Mucosa of descending colon (tissue), 3 donors: ENCODE measurements around the gene CPEB2. TPM values are rescaled to one million over a fixed set of nuclear protein-coding genes. Genes with fewer than 3 reads are reported as not detected.
A peak's percentile ranks its signal among the peaks of the same experiment; 100 is the strongest.

Experiments used
- ATAC-seq: fragments of 200-7000 bp; cut with Tn5 transposase; one replicate; pipeline ENCODE4 v1.9.1; 2020; ENCODE audit warnings: mild to moderate bottlenecking, moderate library complexity
- DNase-seq, 3 donors: peaks; one replicate each; pipeline ENCODE4 v3.0.0-alpha.2; 2020
- H3K36me3 ChIP-seq: fragments of 200-600 bp; one replicate; pipeline ENCODE4 v1.8.0; 2021; ENCODE audit warnings: low read depth, mild to moderate bottlenecking
- H3K4me1 ChIP-seq: fragments of 200-600 bp; one replicate; pipeline ENCODE4 v1.8.0; 2021; ENCODE audit warnings: low read depth, mild to moderate bottlenecking
- H3K4me3 ChIP-seq: fragments of 200-600 bp; one replicate; pipeline ENCODE4 v1.8.0; 2021; ENCODE audit warnings: mild to moderate bottlenecking
- H3K9me3 ChIP-seq: fragments of 200-600 bp; one replicate; pipeline ENCODE4 v1.8.0; 2021; ENCODE audit warnings: mild to moderate bottlenecking
- CTCF ChIP-seq: fragments of 200-600 bp; IDR thresholded peaks from one replicate; pipeline ENCODE4 v1.8.0; 2022; ENCODE audit warnings: antibody characterized with exemption, mild to moderate bottlenecking
- intact Hi-C, 2 donors: fragments of 100-400 bp; cut with DNase I in 1 of 2; cut with micrococcal nuclease in 1 of 2; formaldehyde crosslinking; loops; one replicate each; pipeline versions ENCODE4 v1.11.0 to v1.11.1; 2022; cut with DNase I, micrococcal nuclease
- total RNA-seq, 3 donors: library from RNA; stranded (reverse); fragmentation: NEBNext Ultra II Directional in 2 of 3; extraction: Animal tissue kit (Norgen Biotek cat#: 25700) in 2 of 3; gene quantifications; one replicate each; pipeline versions ENCODE4 v1.2.1 to v1.2.4, GENCODE V29; 2021 to 2023
- donor health status: DM: no; HTN: no; CAD: no; lungs with moderate emphysema.
- donor health status: DM: no; HTN: no; CAD: no.
- donor health status: DM: no; HTN: yes; CAD: no.

The CPEB2 gene
- total RNA-seq, 3 donors from 2014 or later: 25.5 to 47.9 (median 29.7) TPM

DNA sequence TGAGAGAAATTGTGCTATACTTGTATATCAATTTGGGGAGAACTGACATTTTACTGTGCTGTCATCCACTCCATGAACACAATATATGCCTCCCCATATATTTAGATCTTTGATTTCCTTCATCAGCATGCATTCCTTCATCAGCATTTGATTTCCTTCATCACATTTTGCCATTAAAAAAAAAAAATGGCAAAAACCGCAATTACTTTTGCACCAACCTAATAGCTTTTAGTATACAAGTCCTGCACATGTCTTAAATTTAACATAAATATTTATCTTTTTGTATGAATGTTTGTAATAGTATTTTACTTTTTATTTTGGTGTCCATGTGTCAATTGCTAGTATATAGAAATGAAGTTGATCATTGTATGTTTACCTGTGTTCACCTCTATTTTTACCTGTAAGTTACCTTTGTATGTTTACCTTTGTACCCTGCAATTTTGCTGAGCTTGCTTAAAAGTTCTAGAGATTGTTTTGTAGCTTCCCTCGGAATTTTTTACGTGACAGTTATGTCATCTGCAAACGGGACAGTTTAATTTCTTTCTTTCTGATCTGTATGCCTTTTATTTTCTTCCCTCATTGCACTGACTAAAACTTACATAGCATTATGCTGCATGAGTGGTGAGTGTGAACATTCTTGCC, 86.2 kb downstream of the CPEB2 start:
- Histone ChIP-seq H3K36me3 (no peaks in the 10 kb centered on the region), H3K9me3 (no peaks in the 10 kb centered on the region), H3K4me1 (no peaks in the 10 kb centered on the region), H3K4me3 (no peak overlapping the region)
- no peak for ATAC-seq
- no peak for TF ChIP-seq CTCF
- no peak for DNase-seq
- intact Hi-C loops: no loop called here

- no peaks in the 10 kb centered on the region for H3K9me3 ChIP-seq
- ATAC-seq: no peak
- intact Hi-C loops: no loop called here
Observed at GRCh38 chr4:15089979-15090378, 87.7 kb downstream of the CPEB2 start.

DNA sequence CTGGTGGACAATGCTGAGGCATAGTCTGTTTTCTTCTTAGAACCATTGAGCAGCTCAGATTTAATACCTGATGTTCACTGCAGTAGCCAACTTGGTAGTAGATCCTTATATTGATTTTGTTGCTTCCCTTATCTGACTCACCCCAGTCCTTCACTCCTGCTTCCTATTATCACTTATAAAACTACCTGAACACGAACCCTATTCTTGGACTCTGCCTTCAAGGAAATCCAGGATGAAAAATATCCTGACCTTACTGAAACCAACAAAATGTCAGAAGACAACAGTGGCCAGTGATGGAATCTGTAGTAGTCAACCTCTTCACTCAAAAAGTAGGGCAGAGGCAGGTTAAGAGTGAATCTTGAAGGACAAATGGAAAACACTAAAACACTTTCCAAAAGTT, 98.1 kb downstream of the CPEB2 start:
- DNase-seq: no peak

More at GRCh38 chr4:15089979-15090378, 87.7 kb downstream of the CPEB2 start:
- Histone ChIP-seq H3K36me3 (no peaks in the 10 kb centered on the region), H3K4me3 (no peak overlapping the region), H3K4me1 (no peaks in the 10 kb centered on the region)
- TF ChIP-seq CTCF: no peak
- no peak for DNase-seq

DNA sequence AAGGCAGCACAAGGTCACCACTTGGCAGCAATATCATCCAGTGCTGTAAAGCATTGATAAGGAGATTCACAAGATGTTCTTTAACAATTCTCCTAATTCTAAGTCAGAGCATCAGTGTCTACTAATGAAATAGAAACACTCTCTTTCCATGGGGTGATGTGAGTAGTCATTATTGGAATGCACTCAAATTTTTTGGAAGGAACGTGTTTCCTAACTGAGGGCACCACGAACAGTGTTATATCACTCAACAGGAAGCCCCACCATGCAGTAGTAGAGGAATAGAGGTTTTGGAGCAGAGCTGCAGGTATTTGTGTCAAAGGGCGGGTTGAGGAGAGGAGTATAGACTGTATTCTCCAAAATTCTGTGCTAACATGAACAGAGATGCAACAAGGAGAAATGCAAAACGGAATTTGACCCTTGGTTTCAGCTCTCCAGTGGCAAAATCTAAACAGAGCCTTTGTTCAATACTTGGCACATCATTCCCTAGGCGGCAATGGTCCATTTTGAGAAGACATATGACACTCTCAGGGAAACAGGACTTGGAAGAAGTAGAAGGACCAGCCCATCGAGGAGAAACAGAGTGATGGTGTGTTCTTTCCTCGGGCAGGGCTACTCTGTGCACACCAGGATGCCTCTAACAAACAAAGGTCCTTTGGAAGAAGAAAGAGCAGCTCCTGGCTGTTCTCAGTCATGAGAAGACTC, 98.9 kb downstream of the CPEB2 start:
- intact Hi-C loops: no loop called here
- DNase-seq (no peak), ATAC-seq (no peak)
- TF ChIP-seq CTCF: no peak
- H3K36me3 ChIP-seq: no peaks in the 10 kb centered on the region
- no peaks in the 10 kb centered on the region for H3K9me3 ChIP-seq
- H3K4me3 ChIP-seq: no peak overlapping the region
- H3K4me1 ChIP-seq: no peaks in the 10 kb centered on the region

More for the DNA sequence above, 98.1 kb downstream of the CPEB2 start:
- Histone ChIP-seq H3K9me3 (no peaks in the 10 kb centered on the region), H3K36me3 (no peaks in the 10 kb centered on the region), H3K4me3 (no peak overlapping the region), H3K4me1 (no peaks in the 10 kb centered on the region)
- TF ChIP-seq CTCF: no peak
- intact Hi-C loops: no loop called here
- peak; percentile 50 for ATAC-seq

GRCh38 chr4:15104825-15105224, 102.5 kb downstream of the CPEB2 start:
- DNase-seq (no peak), ATAC-seq (no peak)
- no peaks in the 10 kb centered on the region for H3K9me3 ChIP-seq
- TF ChIP-seq CTCF: no peak
- no peaks in the 10 kb centered on the region for H3K4me1 ChIP-seq
- no peak overlapping the region for H3K4me3 ChIP-seq
- H3K36me3 ChIP-seq: no peaks in the 10 kb centered on the region
- intact Hi-C loops: no loop called here
